Measurements from ENCODE around the gene KCP. TPM values are rescaled to one million over a fixed set of nuclear protein-coding genes. Genes with fewer than 3 reads are reported as not detected.

The KCP gene
- total and polyA plus RNA-seq, 2 donors (not counting 1 experiment from before 2014, with no cell fraction given) = 2.3 to 3.8 TPM

- H2AFZ ChIP-seq (ENCODE audit: insufficient read depth, low read depth, low read length, poor library complexity, severe bottlenecking) = no peak overlapping the region
- no peaks in the 10 kb centered on the region for H3K36me3 ChIP-seq (replicated peaks in 1 of 2; ENCODE audit: control extremely low read depth in 1 of 2, control insufficient read depth in 1 of 2, extremely low read depth in 1 of 2, insufficient read depth in 2 of 2, low read length in 1 of 2)
- Mint-ChIP-seq H3K4me1 (peaks cover 1% of the 10 kb centered on the region), H3K9me3 (ENCODE audit: insufficient read depth) (no peaks in the 10 kb centered on the region), H3K4me3 (no peak overlapping the region), H3K27me3 (peaks cover 6% of the 10 kb centered on the region), H3K27ac (no peak overlapping the region)
- H3K9ac ChIP-seq (ENCODE audit: low read length) = no peak overlapping the region
- ChIA-PET CTCF (interaction anchor here (0.5 to 3.5 kb wide), 4 partner anchors 41 to 265 kb away, joined by 3 to 17 read pairs (median 3); no protein-coding TSS in a partner anchor), POLR2A (no interaction called here)
- H4K20me1 ChIP-seq (ENCODE audit: control insufficient read depth, insufficient read depth, low read length, poor library complexity, severe bottlenecking) = no peaks in the 10 kb centered on the region
- H3K27me3 ChIP-seq (replicated peaks in 1 of 4; ENCODE audit: control extremely low read depth in 1 of 4, control insufficient read depth in 3 of 4, insufficient read depth in 4 of 4, low read length in 3 of 4) = peaks cover 0 to 3% (median 0%) of the 10 kb centered on the region in 4 experiments
- no peak for ATAC-seq (ENCODE audit: low read depth)
- no peaks in the 10 kb centered on the region for H3K79me2 ChIP-seq (ENCODE audit: control insufficient read depth, insufficient read depth, low read length)
- no peak overlapping the region for H3K27ac ChIP-seq (ENCODE audit: low read length in 2 of 2)
- H3K4me2 ChIP-seq (replicated peaks; ENCODE audit: low read depth, low read length, poor library complexity, severe bottlenecking) = no peak overlapping the region
- intact Hi-C loops (cut with micrococcal nuclease) = no loop called here
- TF ChIP-seq EZH2 (IDR thresholded peaks at IDR 0.05; ENCODE audit: borderline replicate concordance, insufficient read depth, low read depth, low read length, poor library complexity, severe bottlenecking) (no peak), CTCF (IDR thresholded peaks at IDR 0.05) (no peak)
- no peak overlapping the region for H3K4me3 ChIP-seq (ENCODE audit: control extremely low read depth in 1 of 5, extremely low read depth in 1 of 5, insufficient read depth in 1 of 5, low read depth in 2 of 5, low read length in 4 of 5)
- peak; percentile 31 for DNase-seq
- peaks cover 2 to 8% (median 5%) of the 10 kb centered on the region in 3 donors for H3K9me3 ChIP-seq (ENCODE audit: control extremely low read depth in 1 of 3, control insufficient read depth in 2 of 3, insufficient read depth in 1 of 3, low read length in 2 of 3)
- peaks cover 0 to 2% of the 10 kb centered on the region in 2 donors for H3K4me1 ChIP-seq (ENCODE audit: control insufficient read depth in 2 of 2, insufficient read depth in 2 of 2, low read length in 2 of 2)
Observed at GRCh38 chr7:128899392-128899791, 11.1 kb downstream of the KCP start.

- Histone ChIP-seq H3K9ac (ENCODE audit: low read length) (no peak overlapping the region), H3K27me3 (replicated peaks in 1 of 4; ENCODE audit: control extremely low read depth in 1 of 4, control insufficient read depth in 3 of 4, insufficient read depth in 4 of 4, low read length in 3 of 4) (peaks cover 0 to 20% (median 4%) of the 10 kb centered on the region in 4 experiments), H2AFZ (ENCODE audit: insufficient read depth, low read depth, low read length, poor library complexity, severe bottlenecking) (no peak overlapping the region), H3K36me3 (replicated peaks in 1 of 2; ENCODE audit: control extremely low read depth in 1 of 2, control insufficient read depth in 1 of 2, extremely low read depth in 1 of 2, insufficient read depth in 2 of 2, low read length in 1 of 2) (no peaks in the 10 kb centered on the region), H4K20me1 (ENCODE audit: control insufficient read depth, insufficient read depth, low read length, poor library complexity, severe bottlenecking) (no peaks in the 10 kb centered on the region), H3K4me2 (replicated peaks; ENCODE audit: low read depth, low read length, poor library complexity, severe bottlenecking) (no peak overlapping the region), H3K9me3 (ENCODE audit: control extremely low read depth in 1 of 3, control insufficient read depth in 2 of 3, insufficient read depth in 1 of 3, low read length in 2 of 3) (peaks cover 0 to 8% (median 5%) of the 10 kb centered on the region in 3 donors), H3K27ac (ENCODE audit: low read length in 2 of 2) (no peak overlapping the region), H3K4me3 (ENCODE audit: control extremely low read depth in 1 of 5, extremely low read depth in 1 of 5, insufficient read depth in 1 of 5, low read depth in 2 of 5, low read length in 4 of 5) (no peak overlapping the region), H3K79me2 (ENCODE audit: control insufficient read depth, insufficient read depth, low read length) (no peaks in the 10 kb centered on the region), H3K4me1 (ENCODE audit: control insufficient read depth in 2 of 2, insufficient read depth in 2 of 2, low read length in 2 of 2) (peaks cover 7 to 12% of the 10 kb centered on the region in 2 donors)
- Mint-ChIP-seq H3K4me3 (no peak overlapping the region), H3K27ac (no peak overlapping the region), H3K9me3 (ENCODE audit: insufficient read depth) (no peaks in the 10 kb centered on the region), H3K4me1 (peaks cover 4% of the 10 kb centered on the region), H3K27me3 (peaks cover 3% of the 10 kb centered on the region)
- intact Hi-C loops (cut with micrococcal nuclease) = no loop called here
- POLR2A ChIA-PET = no interaction called here
- DNase-seq (no peak), ATAC-seq (ENCODE audit: low read depth) (no peak)
- CTCF ChIA-PET = no interaction called here
- TF ChIP-seq CTCF (IDR thresholded peaks at IDR 0.05) = no peak
- no peak for TF ChIP-seq EZH2 (IDR thresholded peaks at IDR 0.05; ENCODE audit: borderline replicate concordance, insufficient read depth, low read depth, low read length, poor library complexity, severe bottlenecking)
- 81% methylated on average over 3 of the region's 3 CpGs for WGBS (ENCODE audit: insufficient coverage)
Observed at GRCh38 chr7:128895320-128895719, 15.2 kb downstream of the KCP start.
